Fibroblast of villous mesenchyme (primary cell): ENCODE results near the gene WIZ. TPM values are rescaled to one million over a fixed set of nuclear protein-coding genes. Genes with fewer than 3 reads are reported as not detected.

Experiments used
- DNase-seq: peaks from one replicate; pipeline ENCODE4 v3.0.0-alpha.2; 2010; ENCODE audit warnings: low read depth
- H3K4me3 ChIP-seq: 2 replicates; pipeline ENCODE4 v1.5.1; 2011; ENCODE audit warnings: low read depth, mild to moderate bottlenecking, low read length
- small RNA-seq: library from RNA; depleted of rRNA; stranded (forward); fragments of <200 nt; gene quantifications from one replicate; pipeline ENCODE3, GENCODE V24; 2012
- total RNA-seq: library from RNA; depleted of rRNA; stranded (reverse); fragments of >200 nt; gene quantifications from 2 replicates; pipeline ENCODE4 v1.2.3, GENCODE V29; 2012
- TF ChIP-seq, protein P1 (sequence below): IDR thresholded peaks from 2 replicates; pipeline ENCODE4 v1.5.1; 2012; ENCODE audit warnings: low read depth, mild to moderate bottlenecking, low read length; ENCODE audit not compliant: insufficient read depth

WIZ gene
- total RNA-seq, 1 donor, result 7.3 TPM

DNA sequence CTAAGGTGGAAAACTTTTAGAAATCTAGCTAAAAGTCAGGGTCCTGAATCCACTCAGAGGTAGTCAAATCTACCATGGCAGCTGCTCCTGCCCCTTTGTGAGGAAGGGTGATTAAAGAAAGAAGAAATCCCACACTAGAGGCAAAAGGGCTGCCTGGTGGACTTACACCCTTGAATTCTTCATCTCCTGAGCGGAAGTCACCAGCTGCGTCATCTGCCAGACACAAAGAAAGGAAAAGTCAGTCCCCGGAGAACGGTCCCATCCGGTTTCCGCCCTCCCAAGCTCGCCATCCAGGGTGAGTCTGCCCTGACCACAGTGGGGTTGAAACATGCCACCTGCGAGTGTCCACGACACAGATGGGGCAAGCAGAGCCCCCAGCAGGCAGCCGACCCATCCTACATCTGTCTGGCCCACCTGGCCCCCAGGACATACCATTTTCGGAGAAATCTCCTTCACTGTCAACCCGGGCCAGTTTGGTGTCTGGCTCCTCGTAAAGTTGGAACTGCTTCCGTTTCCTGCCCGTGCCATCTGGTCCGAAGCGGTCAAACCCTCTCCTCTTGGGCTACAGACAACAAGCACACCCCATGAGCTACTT lies 77.9 kb downstream of the WIZ start:
- TF ChIP-seq, protein P1, sequence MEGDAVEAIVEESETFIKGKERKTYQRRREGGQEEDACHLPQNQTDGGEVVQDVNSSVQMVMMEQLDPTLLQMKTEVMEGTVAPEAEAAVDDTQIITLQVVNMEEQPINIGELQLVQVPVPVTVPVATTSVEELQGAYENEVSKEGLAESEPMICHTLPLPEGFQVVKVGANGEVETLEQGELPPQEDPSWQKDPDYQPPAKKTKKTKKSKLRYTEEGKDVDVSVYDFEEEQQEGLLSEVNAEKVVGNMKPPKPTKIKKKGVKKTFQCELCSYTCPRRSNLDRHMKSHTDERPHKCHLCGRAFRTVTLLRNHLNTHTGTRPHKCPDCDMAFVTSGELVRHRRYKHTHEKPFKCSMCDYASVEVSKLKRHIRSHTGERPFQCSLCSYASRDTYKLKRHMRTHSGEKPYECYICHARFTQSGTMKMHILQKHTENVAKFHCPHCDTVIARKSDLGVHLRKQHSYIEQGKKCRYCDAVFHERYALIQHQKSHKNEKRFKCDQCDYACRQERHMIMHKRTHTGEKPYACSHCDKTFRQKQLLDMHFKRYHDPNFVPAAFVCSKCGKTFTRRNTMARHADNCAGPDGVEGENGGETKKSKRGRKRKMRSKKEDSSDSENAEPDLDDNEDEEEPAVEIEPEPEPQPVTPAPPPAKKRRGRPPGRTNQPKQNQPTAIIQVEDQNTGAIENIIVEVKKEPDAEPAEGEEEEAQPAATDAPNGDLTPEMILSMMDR, result no peak
- H3K4me3 ChIP-seq, result no peak overlapping the region
- no peak for DNase-seq

DNA sequence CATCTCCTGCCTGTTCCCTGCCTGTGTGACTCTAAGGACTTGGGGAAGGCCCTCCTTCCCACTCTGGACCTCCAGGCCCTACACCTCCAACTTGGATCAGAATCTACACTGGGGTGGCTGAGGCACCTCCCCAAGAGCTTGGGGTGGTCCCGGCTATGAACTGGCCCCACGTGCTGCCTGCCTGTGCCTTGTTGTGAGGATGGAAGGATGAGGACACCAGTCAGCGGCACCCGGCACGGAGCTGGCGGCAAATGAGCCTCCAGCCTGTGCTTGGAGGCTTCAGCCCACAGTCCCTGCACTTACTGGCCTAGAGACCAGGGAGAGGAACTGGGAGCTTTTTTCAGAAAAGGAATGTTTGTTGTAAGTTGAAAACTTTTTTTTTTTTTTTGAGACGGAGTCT lies 78.6 kb downstream of the WIZ start:
- no peak overlapping the region for H3K4me3 ChIP-seq
- TF ChIP-seq, protein P1, result no peak

More for the DNA sequence above, 78.6 kb downstream of the WIZ start:
- DNase-seq, result no peak

Small RNA genes lying within 50 kb of the gene (small RNA-seq; reads per million reads assigned to genes)
- not detected for gene MIR1470

Other genes starting within 250 kb of the WIZ start
- gene NOTCH3, start 249.0 kb downstream of the WIZ start, total RNA-seq, result 27.6 and 39.3 TPM in 2 replicates
- under 0.01 TPM in 2 replicates for gene EPHX3, start 217.5 kb downstream of the WIZ start, total RNA-seq
- gene BRD4, start 117.4 kb downstream of the WIZ start, total RNA-seq, result 25.8 and 26.3 TPM in 2 replicates
- gene AKAP8, start 70.2 kb downstream of the WIZ start, total RNA-seq, result 16.0 and 19.6 TPM in 2 replicates
- gene AKAP8L, start 31.0 kb downstream of the WIZ start, total RNA-seq, result 59.6 and 61.3 TPM in 2 replicates
- not detected in 2 replicates for gene RASAL3, start 14.6 kb upstream of the WIZ start, total RNA-seq
- gene PGLYRP2, start 29.5 kb upstream of the WIZ start, total RNA-seq, result not detected in 2 replicates
- gene CYP4F22, start 58.6 kb upstream of the WIZ start, total RNA-seq, result not detected in 2 replicates
- gene CYP4F8, start 165.3 kb upstream of the WIZ start, total RNA-seq, result under 0.01 TPM in 1 of 2 replicates, not detected in the other
- gene CYP4F3, start 190.9 kb upstream of the WIZ start, total RNA-seq, result not detected in 2 replicates
- gene CYP4F12, start 223.1 kb upstream of the WIZ start, total RNA-seq, result not detected in 2 replicates